Right atrium auricular region (tissue), 2 donors: ENCODE data around the gene PTRH1. TPM values are rescaled to one million over a fixed set of nuclear protein-coding genes. Genes with fewer than 3 reads are reported as not detected.
A peak's percentile ranks its signal among the peaks of the same experiment; 100 is the strongest.

Experiments
- DNase-seq: peaks from one replicate; pipeline ENCODE4 v3.0.0-alpha.2; 2019; ENCODE audit warnings: low spot score
- H3K27ac ChIP-seq, 2 donors: fragments of 200-600 bp; sonication (generic); 1 replicate in 1 of 2; 2 replicates in 1 of 2; pipeline ENCODE4 v1.5.1; 2016 to 2019
- H3K27me3 ChIP-seq, 2 donors: fragments of 200-600 bp; sonication (generic); one replicate each; pipeline versions ENCODE4 v1.5.1 to v1.6.0; 2017 to 2019
- H3K36me3 ChIP-seq: fragments of 200-600 bp; sonication (generic); one replicate; pipeline ENCODE4 v1.5.1; 2016
- H3K4me1 ChIP-seq, 2 donors: fragments of 200-600 bp; sonication (generic); one replicate each; pipeline versions ENCODE4 v1.5.1 to v1.6.0; 2017 to 2019
- H3K4me3 ChIP-seq, 2 donors: fragments of 200-600 bp; sonication (generic); 1 replicate in 1 of 2; 2 replicates in 1 of 2; pipeline ENCODE4 v1.5.1; 2017 to 2019; ENCODE audit warnings: mild to moderate bottlenecking in 1 of 2, moderate library complexity in 1 of 2
- H3K9me3 ChIP-seq, 2 donors: fragments of 200-600 bp; sonication (generic); one replicate each; pipeline ENCODE4 v1.5.1; 2019
- total RNA-seq, 2 donors: library from RNA; depleted of rRNA; stranded (reverse); fragments of >200 nt; gene quantifications; one replicate each; pipeline ENCODE4 v1.1.0, GENCODE V29; 2016
- TF ChIP-seq, protein P1 (sequence below), 2 donors: fragments of 200-600 bp; sonication (generic); IDR thresholded peaks; one replicate each; pipeline ENCODE4 v1.5.1; 2019; ENCODE audit warnings: antibody characterized with exemption in 2 of 2

The PTRH1 gene
- total RNA-seq, 2 donors from 2014 or later, result 16.5 to 16.7 TPM

DNA sequence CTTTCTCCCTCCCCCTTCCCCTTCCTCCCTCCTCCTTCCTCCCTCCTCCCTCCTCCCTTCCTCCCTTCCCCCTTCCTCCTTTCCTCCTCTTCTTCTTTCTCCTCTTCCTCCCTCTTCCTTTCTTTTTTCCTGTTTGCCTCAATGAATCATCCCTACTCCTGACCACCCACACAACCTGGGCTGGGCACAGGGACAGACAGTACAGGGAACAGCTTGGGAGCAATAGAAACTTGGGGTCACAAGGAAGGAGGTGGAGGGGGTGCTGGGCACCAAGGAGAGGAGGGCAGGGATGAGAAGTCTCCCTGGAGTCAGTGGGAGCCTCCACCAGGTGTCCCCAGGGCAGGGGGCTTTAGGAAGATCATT lies 5.4 kb upstream of the PTRH1 start:
- Histone ChIP-seq H3K27ac (no peak overlapping the region), H3K36me3 (no peaks in the 10 kb centered on the region), H3K9me3 (no peaks in the 10 kb centered on the region), H3K4me3 (no peak overlapping the region), H3K4me1 (peaks cover 0 to 19% of the 10 kb centered on the region in 2 donors), H3K27me3 (no peaks in the 10 kb centered on the region)
- no peak for DNase-seq
- TF ChIP-seq, protein P1, sequence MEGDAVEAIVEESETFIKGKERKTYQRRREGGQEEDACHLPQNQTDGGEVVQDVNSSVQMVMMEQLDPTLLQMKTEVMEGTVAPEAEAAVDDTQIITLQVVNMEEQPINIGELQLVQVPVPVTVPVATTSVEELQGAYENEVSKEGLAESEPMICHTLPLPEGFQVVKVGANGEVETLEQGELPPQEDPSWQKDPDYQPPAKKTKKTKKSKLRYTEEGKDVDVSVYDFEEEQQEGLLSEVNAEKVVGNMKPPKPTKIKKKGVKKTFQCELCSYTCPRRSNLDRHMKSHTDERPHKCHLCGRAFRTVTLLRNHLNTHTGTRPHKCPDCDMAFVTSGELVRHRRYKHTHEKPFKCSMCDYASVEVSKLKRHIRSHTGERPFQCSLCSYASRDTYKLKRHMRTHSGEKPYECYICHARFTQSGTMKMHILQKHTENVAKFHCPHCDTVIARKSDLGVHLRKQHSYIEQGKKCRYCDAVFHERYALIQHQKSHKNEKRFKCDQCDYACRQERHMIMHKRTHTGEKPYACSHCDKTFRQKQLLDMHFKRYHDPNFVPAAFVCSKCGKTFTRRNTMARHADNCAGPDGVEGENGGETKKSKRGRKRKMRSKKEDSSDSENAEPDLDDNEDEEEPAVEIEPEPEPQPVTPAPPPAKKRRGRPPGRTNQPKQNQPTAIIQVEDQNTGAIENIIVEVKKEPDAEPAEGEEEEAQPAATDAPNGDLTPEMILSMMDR (IDR thresholded peaks at IDR 0.05), result no peak

DNA sequence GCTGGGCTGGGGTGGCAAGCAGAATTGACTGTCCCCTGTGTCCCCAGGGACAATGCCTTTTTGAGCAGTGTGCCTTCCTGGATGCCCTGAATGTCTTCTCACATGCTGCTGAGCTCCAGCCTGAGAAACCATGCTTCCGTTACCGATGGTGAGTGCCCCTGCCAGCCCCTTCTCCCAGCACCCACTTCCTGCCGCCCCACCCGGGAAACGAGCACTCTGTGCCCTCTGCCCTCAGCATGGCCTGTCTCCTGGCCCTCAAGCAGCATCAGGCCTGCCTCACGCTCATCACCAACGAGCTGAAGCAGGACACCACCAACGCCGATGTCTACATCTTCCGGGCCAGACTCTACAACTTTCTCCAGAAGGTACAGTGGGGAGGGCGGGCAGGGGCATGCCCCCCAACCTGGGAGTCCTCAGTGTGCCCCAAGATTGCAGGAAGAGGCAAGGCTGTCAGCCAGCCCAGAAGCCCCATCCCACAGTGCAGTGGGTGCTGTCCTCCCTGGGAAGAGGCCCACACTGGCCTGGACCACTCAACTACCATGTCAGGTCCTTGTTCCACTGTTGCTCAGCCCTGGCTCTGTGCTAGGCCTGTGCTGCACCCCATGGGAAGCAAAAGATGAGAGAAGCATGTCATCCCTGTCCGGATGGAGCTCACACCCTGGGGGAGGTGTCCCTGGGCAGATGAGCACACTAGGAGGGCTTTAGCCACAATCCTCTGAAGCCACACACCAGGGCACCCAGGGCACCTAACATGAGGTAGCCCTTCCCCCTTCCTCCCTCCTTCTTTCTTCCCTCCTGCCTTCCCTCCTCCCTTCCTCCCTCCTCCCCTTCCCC lies 4.8 kb upstream of the PTRH1 start:
- H3K4me1 ChIP-seq, result peaks cover 0 to 19% of the 10 kb centered on the region in 2 donors
- no peak overlapping the region for H3K4me3 ChIP-seq
- H3K27ac ChIP-seq, result no peak overlapping the region
- DNase-seq, result no peak
- H3K9me3 ChIP-seq, result no peaks in the 10 kb centered on the region
- H3K36me3 ChIP-seq, result no peaks in the 10 kb centered on the region
- H3K27me3 ChIP-seq, result no peaks in the 10 kb centered on the region
- TF ChIP-seq, protein P1 (IDR thresholded peaks at IDR 0.05), result no peak

DNA sequence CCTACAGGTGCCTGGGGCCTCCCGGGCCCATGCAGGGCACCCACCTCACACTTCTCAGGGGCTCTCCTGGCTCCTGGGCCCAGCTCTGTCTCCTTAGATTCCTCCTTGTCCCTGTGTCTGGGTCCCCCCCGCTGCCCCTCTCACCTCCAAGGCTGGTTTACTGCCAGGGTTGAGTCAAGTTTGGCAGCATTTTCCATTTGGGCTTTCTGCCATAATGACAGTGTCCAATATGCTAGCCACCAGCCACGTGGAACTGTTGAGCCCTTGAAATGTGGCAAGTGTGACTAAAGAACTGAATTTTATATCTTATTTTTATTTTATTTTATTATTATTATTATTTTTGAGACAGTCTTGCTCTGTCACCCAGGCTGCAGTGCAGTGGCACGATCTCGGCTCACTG lies 2.3 kb upstream of the PTRH1 start:
- H3K4me1 ChIP-seq, result peaks cover 0 to 19% of the 10 kb centered on the region in 2 donors
- DNase-seq, result no peak
- H3K27ac ChIP-seq, result no peak overlapping the region
- no peak overlapping the region for H3K4me3 ChIP-seq
- no peaks in the 10 kb centered on the region for H3K9me3 ChIP-seq
- TF ChIP-seq, protein P1 (IDR thresholded peaks at IDR 0.05), result no peak
- H3K27me3 ChIP-seq, result no peaks in the 10 kb centered on the region
- H3K36me3 ChIP-seq, result no peaks in the 10 kb centered on the region

DNA sequence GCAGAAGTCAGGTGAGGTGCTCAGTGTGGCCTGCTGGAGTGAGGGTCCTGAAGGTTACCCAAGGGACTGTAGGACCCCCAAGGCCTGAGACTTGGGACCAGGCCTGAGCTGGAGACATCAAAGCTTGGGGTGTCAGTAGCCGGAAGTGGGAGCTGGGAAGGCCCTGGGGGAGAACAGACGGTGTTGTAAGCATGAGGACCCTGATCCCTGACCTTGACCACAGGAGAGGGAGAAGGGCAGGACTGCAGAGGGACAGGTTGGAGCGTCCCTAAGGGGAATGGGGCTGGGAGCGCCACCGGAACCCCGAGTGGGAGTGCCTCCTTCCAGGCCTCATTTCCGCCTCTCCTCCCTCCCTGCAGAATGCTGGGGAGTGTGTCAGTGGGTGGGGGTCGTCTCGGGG lies 949 bp upstream of the PTRH1 start:
- peaks cover 0 to 19% of the 10 kb centered on the region in 2 donors for H3K4me1 ChIP-seq
- peak overlapping the region in 1 of 2 donors; percentile 68 for H3K4me3 ChIP-seq
- H3K27ac ChIP-seq, result peak overlapping the region in 1 of 2 donors; percentile 84
- no peaks in the 10 kb centered on the region for H3K9me3 ChIP-seq
- TF ChIP-seq, protein P1 (IDR thresholded peaks at IDR 0.05), result no peak
- no peak for DNase-seq
- no peaks in the 10 kb centered on the region for H3K27me3 ChIP-seq
- no peaks in the 10 kb centered on the region for H3K36me3 ChIP-seq

DNA sequence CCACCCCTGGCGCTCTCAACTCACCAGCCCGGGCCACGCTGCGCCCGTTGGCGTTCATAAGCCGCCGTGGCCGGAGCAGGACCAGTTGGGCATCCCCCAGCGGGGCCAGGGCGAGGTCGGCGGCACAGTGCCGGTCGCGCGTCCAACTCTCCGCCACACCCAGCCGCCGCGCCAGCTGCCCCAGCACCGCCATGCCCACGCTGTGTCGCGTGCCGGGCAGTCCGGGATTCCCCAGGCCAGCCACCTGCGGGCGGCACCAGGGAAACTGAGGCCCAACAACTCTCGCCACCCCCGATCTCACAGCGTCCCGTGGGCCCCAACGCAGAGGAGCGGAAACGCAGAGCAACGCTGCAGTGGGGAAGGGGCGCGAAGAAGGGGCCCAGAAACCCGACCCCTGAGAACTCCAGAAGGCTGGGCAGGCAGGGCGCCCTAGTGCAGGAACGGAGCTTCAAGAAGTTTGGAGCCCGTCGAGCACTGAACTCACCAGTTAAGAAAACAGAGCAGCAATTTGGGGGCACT lies 453 bp downstream of the PTRH1 start:
- Histone ChIP-seq H3K4me3 (peak overlapping the region; percentile 56 to 68), H3K4me1 (peaks cover 0 to 19% of the 10 kb centered on the region in 2 donors), H3K36me3 (no peaks in the 10 kb centered on the region), H3K27ac (peak overlapping the region; percentile 80 to 84), H3K9me3 (no peaks in the 10 kb centered on the region), H3K27me3 (no peaks in the 10 kb centered on the region)
- TF ChIP-seq, protein P1 (IDR thresholded peaks at IDR 0.05), result no peak
- peak; percentile 60 for DNase-seq
